Activated T-cell treated with anti-CD3 and anti-CD28 coated beads, Interleukin-2, amount 50 U/mL, for 72 hours (primary cell): ENCODE data around the gene NUS1. TPM values are rescaled to one million over a fixed set of nuclear protein-coding genes. Genes with fewer than 3 reads are reported as not detected.
"Not testable (repeated sequence)": the region's sequence is repeated elsewhere in the genome, so short reads cannot be mapped to it uniquely, and the experiment has no call there.

Source experiments
- ATAC-seq, 2 donors: fragments of 150-1000 bp; cut with Tn5 transposase; replicated peaks in 1 of 2; 2 replicates each; pipeline ENCODE4 v1.10.0; 2021; ENCODE audit warnings: moderate library complexity in 2 of 2, mild to moderate bottlenecking in 1 of 2
- DNase-seq, 2 donors: peaks; one replicate each; pipeline ENCODE4 v3.0.0; 2021 to 2022; ENCODE audit warnings: mixed read lengths in 1 of 2
- H3K27ac Mint-ChIP-seq: one replicate; pipeline ENCODE4 v1.8.0; 2022; ENCODE audit warnings: mild to moderate bottlenecking, moderate library complexity, mixed read lengths
- H3K27me3 Mint-ChIP-seq: one replicate; pipeline ENCODE4 v1.8.0; 2022; ENCODE audit warnings: low read depth, mixed read lengths
- H3K36me3 Mint-ChIP-seq, 2 donors: one replicate each; pipeline ENCODE4 v1.8.0; 2022; ENCODE audit warnings: mixed read lengths in 2 of 2, mild to moderate bottlenecking in 1 of 2; ENCODE audit not compliant: insufficient read depth in 2 of 2
- H3K4me1 Mint-ChIP-seq: one replicate; pipeline ENCODE4 v1.8.0; 2022; ENCODE audit warnings: low read depth, mixed read lengths
- H3K4me3 Mint-ChIP-seq, 2 donors: one replicate each; pipeline ENCODE4 v1.8.0; 2022; ENCODE audit warnings: mild to moderate bottlenecking in 2 of 2, mixed read lengths in 2 of 2, moderate library complexity in 2 of 2
- H3K9me3 Mint-ChIP-seq, 2 donors: one replicate each; pipeline ENCODE4 v1.8.0; 2022; ENCODE audit warnings: mixed read lengths in 2 of 2
- total RNA-seq, 2 donors: library from RNA; stranded (reverse); gene quantifications; one replicate each; pipeline ENCODE4 v1.2.3, GENCODE V29; 2022

Gene NUS1
- total RNA-seq, 2 donors from 2014 or later, result 29.3 to 33.3 TPM

GRCh38 chr6:117677553-117678141 is 2.4 kb downstream of the NUS1 start:
- H3K4me3 Mint-ChIP-seq, result peak overlapping the region; percentile 71 to 74
- H3K36me3 Mint-ChIP-seq, result peaks cover 13 to 19% of the 10 kb centered on the region in 2 donors
- peak; percentile 29 to 30 for DNase-seq
- no peaks in the 10 kb centered on the region for H3K9me3 Mint-ChIP-seq
- peak overlapping the region; percentile 89 for H3K27ac Mint-ChIP-seq
- H3K27me3 Mint-ChIP-seq, result no peaks in the 10 kb centered on the region
- H3K4me1 Mint-ChIP-seq, result peaks cover 74% of the 10 kb centered on the region
- ATAC-seq, result peak in 1 of 2 donors; percentile 27

- H3K27me3 Mint-ChIP-seq, result no peaks in the 10 kb centered on the region
- no peak for DNase-seq
- ATAC-seq, result no peak
- H3K27ac Mint-ChIP-seq, result peak overlapping the region; percentile 16
- H3K9me3 Mint-ChIP-seq, result no peaks in the 10 kb centered on the region
- H3K4me3 Mint-ChIP-seq, result peak overlapping the region; percentile 1 to 34
- H3K4me1 Mint-ChIP-seq, result peaks cover 74% of the 10 kb centered on the region
- peaks cover 14 to 22% of the 10 kb centered on the region in 2 donors for H3K36me3 Mint-ChIP-seq
Measured at GRCh38 chr6:117681162-117681741, 6.0 kb downstream of the NUS1 start.

DNA sequence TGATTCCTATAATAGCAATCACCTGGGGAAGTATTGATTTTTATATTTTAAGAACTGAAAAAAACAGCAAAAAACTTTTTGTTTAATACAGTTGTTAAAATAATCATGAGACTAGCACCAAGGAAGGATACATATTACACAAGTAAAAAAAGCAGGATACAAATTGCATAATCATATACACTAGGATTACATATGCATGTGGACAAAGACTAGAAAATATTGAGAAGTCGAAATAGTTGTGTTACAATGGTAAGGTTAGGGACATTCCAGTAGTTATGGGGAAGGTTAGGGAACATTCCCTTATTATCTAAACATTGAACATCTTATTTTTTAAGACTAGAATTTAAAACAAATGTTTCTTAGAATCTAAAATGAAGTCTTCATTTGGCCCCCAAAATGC is 9.5 kb downstream of the NUS1 start:
- peaks cover 10 to 20% of the 10 kb centered on the region in 2 donors for H3K36me3 Mint-ChIP-seq
- H3K9me3 Mint-ChIP-seq, result no peaks in the 10 kb centered on the region
- H3K27me3 Mint-ChIP-seq, result no peaks in the 10 kb centered on the region
- H3K27ac Mint-ChIP-seq, result peak overlapping the region; percentile 54
- peaks cover 69% of the 10 kb centered on the region for H3K4me1 Mint-ChIP-seq
- no peak overlapping the region for H3K4me3 Mint-ChIP-seq
- ATAC-seq, result no peak
- DNase-seq, result no peak

DNA sequence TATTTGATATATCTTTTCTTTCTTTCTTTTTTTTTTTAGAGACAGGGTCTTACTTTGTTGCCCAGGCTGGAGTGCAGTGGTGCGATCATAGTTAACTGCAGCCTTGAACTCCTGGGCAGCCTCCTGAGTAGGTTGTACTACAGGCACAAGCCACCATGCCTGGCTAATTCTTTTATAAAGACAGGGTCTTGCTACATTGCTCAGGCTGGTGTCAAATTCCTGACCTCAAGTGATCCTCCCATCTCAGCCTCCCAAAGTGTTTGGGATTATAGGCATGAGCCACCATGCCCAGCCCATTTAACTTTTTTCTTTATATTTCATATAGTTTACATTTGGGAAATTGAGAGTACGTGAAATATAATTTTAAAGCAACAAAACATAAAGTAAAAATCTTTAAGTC is 10.1 kb downstream of the NUS1 start:
- Mint-ChIP-seq H3K9me3 (no peaks in the 10 kb centered on the region), H3K27me3 (no peaks in the 10 kb centered on the region), H3K27ac (no peak overlapping the region), H3K4me3 (no peak overlapping the region), H3K36me3 (peaks cover 7 to 17% of the 10 kb centered on the region in 2 donors), H3K4me1 (peaks cover 65% of the 10 kb centered on the region)
- ATAC-seq (no peak), DNase-seq (no peak)

DNA sequence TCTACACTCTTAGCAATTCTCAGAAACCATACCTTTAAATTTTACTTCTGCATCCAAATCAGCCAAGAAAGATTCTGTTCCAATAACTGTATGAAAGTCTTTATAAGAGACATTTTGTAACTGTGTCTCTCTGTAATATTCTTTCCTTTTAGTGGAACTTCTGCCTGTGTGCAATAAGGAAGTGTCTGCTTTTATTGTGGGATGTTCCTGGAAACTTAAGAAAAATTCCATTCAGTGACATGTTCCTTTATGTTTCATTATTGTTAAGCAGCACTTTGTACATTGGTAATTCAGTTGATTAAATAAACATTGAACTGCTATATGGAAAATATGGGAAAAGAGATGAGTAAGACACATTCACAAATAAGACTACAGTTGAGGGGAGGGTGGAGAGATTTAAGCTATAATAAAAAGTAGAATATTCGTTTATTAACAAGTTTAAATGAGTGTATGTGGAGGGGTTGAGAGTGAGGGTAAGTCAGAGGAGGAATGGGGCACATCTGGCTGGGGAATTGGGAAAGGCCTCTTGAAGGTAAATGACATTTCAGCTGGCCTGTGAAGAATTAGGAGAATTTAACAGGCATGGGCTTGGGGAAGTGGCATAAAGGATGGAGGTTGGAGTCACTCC is 11.9 kb downstream of the NUS1 start:
- Mint-ChIP-seq H3K27me3 (no peaks in the 10 kb centered on the region), H3K36me3 (peaks cover 5 to 8% of the 10 kb centered on the region in 2 donors), H3K9me3 (no peaks in the 10 kb centered on the region), H3K4me1 (peaks cover 51% of the 10 kb centered on the region), H3K4me3 (no peak overlapping the region), H3K27ac (peak overlapping the region; percentile 80)
- DNase-seq (no peak), ATAC-seq (no peak)

GRCh38 chr6:117689584-117689983 is 14.3 kb downstream of the NUS1 start:
- not testable (repeated sequence) for H3K4me3 Mint-ChIP-seq
- peaks cover 37% of the 10 kb centered on the region for H3K4me1 Mint-ChIP-seq

DNA sequence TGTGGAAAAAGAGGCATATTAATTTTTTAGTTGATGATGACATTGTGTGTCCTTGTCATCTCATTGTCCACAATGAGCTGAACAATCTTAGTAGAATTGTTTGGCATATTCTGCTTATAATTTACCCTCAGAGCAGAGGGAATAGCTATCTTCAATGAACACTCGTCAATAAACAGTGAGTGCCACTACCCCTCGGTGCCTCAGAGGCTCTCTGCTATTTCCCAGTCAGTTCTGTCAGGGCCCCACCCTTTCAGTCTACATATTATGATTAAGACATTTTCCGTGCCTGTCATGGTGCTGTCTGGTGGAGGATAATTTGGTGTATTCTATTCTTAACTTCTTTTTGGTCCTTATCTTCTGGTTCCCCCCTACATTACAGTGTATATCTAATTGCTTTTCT is 31.2 kb downstream of the NUS1 start:
- H3K27ac Mint-ChIP-seq, result no peak overlapping the region
- no peak for ATAC-seq
- H3K27me3 Mint-ChIP-seq, result no peaks in the 10 kb centered on the region
- no peaks in the 10 kb centered on the region for H3K4me1 Mint-ChIP-seq
- H3K9me3 Mint-ChIP-seq, result no peaks in the 10 kb centered on the region
- H3K4me3 Mint-ChIP-seq, result no peak overlapping the region
- H3K36me3 Mint-ChIP-seq, result peaks cover 1 to 2% of the 10 kb centered on the region in 2 donors
- DNase-seq, result no peak

More at GRCh38 chr6:117689584-117689983, 14.3 kb downstream of the NUS1 start:
- not testable (repeated sequence) for H3K27ac Mint-ChIP-seq, H3K9me3 Mint-ChIP-seq, ATAC-seq, DNase-seq, H3K27me3 Mint-ChIP-seq
- peaks cover 6 to 16% of the 10 kb centered on the region in 2 donors for H3K36me3 Mint-ChIP-seq

DNA sequence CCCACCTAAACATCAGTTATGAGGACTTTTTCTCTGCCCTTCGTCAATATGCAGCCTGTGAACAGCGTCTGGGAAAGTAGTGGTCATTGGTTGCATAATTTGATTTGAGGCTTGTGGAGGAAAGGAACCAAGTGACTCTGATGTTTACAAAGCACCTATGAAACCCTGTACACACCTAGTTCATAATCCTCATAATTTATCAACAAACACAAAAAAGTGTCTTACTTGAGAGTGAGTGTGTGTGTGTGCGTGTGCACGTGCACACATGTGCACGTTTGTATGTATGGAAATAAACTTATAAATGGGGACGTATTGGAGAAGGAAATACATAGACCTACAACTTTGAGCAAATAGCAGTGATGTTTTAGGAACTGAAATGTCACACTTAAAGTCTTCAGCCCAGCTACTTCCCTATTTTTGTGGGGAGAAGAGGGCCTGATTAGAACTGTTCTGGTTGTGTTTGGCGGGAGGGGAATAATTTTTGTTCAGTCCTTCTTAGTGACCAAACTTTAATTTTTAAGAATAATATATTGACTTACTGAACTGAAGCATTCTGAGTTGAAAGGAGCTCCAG is 31.8 kb downstream of the NUS1 start:
- H3K27me3 Mint-ChIP-seq, H3K27ac Mint-ChIP-seq, DNase-seq, H3K4me3 Mint-ChIP-seq, H3K4me1 Mint-ChIP-seq, ATAC-seq, H3K9me3 Mint-ChIP-seq, H3K36me3 Mint-ChIP-seq: not testable (repeated sequence)

GRCh38 chr6:117711369-117711768 is 36.1 kb downstream of the NUS1 start:
- no peaks in the 10 kb centered on the region for H3K27me3 Mint-ChIP-seq
- H3K4me1 Mint-ChIP-seq, result no peaks in the 10 kb centered on the region
- peaks cover 1 to 2% of the 10 kb centered on the region in 2 donors for H3K36me3 Mint-ChIP-seq
- no peak overlapping the region for H3K4me3 Mint-ChIP-seq
- ATAC-seq, result no peak
- no peak for DNase-seq
- H3K27ac Mint-ChIP-seq, result no peak overlapping the region
- no peaks in the 10 kb centered on the region for H3K9me3 Mint-ChIP-seq

GRCh38 chr6:117718895-117719294 is 43.6 kb downstream of the NUS1 start:
- Mint-ChIP-seq H3K4me1 (no peaks in the 10 kb centered on the region), H3K27ac (no peak overlapping the region), H3K9me3 (peaks cover 0 to 2% of the 10 kb centered on the region in 2 donors), H3K27me3 (no peaks in the 10 kb centered on the region), H3K4me3 (no peak overlapping the region), H3K36me3 (peaks cover 4 to 5% of the 10 kb centered on the region in 2 donors)
- DNase-seq, result no peak
- no peak for ATAC-seq

DNA sequence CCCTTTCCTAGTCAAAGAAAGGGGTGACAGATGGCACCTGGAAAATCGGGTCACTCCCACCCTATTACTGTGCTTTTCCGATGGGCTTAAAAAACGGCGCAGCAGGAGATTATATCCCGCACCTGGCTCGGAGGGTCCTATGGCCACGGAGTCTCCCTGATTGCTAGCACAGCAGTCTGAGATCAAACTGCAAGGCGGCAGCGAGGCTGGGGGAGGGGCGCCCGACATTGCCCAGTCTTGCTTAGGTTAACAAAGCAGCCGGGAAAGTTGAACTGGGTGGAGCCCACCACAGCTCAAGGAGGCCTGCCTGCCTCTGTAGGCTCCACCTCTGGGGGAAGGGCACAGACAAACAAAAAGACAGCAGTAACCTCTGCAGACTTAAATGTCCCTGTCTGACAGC is 46.3 kb downstream of the NUS1 start:
- H3K9me3 Mint-ChIP-seq, DNase-seq, H3K4me1 Mint-ChIP-seq, H3K27me3 Mint-ChIP-seq, H3K36me3 Mint-ChIP-seq, H3K4me3 Mint-ChIP-seq, H3K27ac Mint-ChIP-seq, ATAC-seq: not testable (repeated sequence)

GRCh38 chr6:117728626-117729025 is 53.4 kb downstream of the NUS1 start:
- H3K27me3 Mint-ChIP-seq, result peaks cover 17% of the 10 kb centered on the region
- peaks cover 0 to 1% of the 10 kb centered on the region in 2 donors for H3K9me3 Mint-ChIP-seq
- no peak overlapping the region for H3K4me3 Mint-ChIP-seq
- ATAC-seq (no peak), DNase-seq (no peak)
- no peaks in the 10 kb centered on the region for H3K4me1 Mint-ChIP-seq
- no peaks in the 10 kb centered on the region for H3K36me3 Mint-ChIP-seq
- H3K27ac Mint-ChIP-seq, result no peak overlapping the region

GRCh38 chr6:117729613-117730012 is 54.3 kb downstream of the NUS1 start:
- no peaks in the 10 kb centered on the region for H3K36me3 Mint-ChIP-seq
- H3K4me1 Mint-ChIP-seq, result no peaks in the 10 kb centered on the region
- H3K4me3 Mint-ChIP-seq, result no peak overlapping the region
- no peak for ATAC-seq
- H3K27ac Mint-ChIP-seq, result no peak overlapping the region
- no peak for DNase-seq
- H3K9me3 Mint-ChIP-seq, result peaks cover 0 to 1% of the 10 kb centered on the region in 2 donors
- peaks cover 17% of the 10 kb centered on the region for H3K27me3 Mint-ChIP-seq
